ENCODE results near the gene PCSK5.

Gene PCSK5

GRCh38 chr9:76191493-76191892 is 301.0 kb downstream of the PCSK5 start:
- no peak for DNase-seq (ENCODE audit: low read depth in 2 of 2)

GRCh38 chr9:76192013-76192412 is 301.5 kb downstream of the PCSK5 start:
- DNase-seq (ENCODE audit: low read depth in 2 of 2) = no peak

GRCh38 chr9:76194896-76195295 is 304.4 kb downstream of the PCSK5 start:
- DNase-seq (ENCODE audit: low read depth in 2 of 2) = no peak

GRCh38 chr9:76198336-76198735 is 307.9 kb downstream of the PCSK5 start:
- DNase-seq (ENCODE audit: low read depth in 2 of 2) = no peak

GRCh38 chr9:76200315-76200714 is 309.8 kb downstream of the PCSK5 start:
- DNase-seq (ENCODE audit: low read depth in 2 of 2) = no peak

GRCh38 chr9:76200745-76201144 is 310.3 kb downstream of the PCSK5 start:
- DNase-seq (ENCODE audit: low read depth in 2 of 2) = no peak

- no peak for DNase-seq (ENCODE audit: low read depth in 2 of 2)
These were observed 312.9 kb downstream of the PCSK5 start for GRCh38 chr9:76203373-76203772.

GRCh38 chr9:76206821-76207220 is 316.3 kb downstream of the PCSK5 start:
- DNase-seq (ENCODE audit: low read depth in 2 of 2) = no peak

- DNase-seq (ENCODE audit: low read depth in 2 of 2) = no peak
These were observed 323.3 kb downstream of the PCSK5 start for GRCh38 chr9:76213751-76214150.

GRCh38 chr9:76215066-76215465 is 324.6 kb downstream of the PCSK5 start:
- no peak for DNase-seq (ENCODE audit: low read depth in 2 of 2)

- no peak for DNase-seq (ENCODE audit: low read depth in 2 of 2)
These were observed 325.7 kb downstream of the PCSK5 start for GRCh38 chr9:76216161-76216649.

GRCh38 chr9:76218117-76218885 is 327.8 kb downstream of the PCSK5 start:
- no peak for DNase-seq (ENCODE audit: low read depth in 2 of 2)

- DNase-seq (ENCODE audit: low read depth in 2 of 2) = no peak
These were observed 328.5 kb downstream of the PCSK5 start for GRCh38 chr9:76218886-76219445.

GRCh38 chr9:76219560-76220151 is 329.2 kb downstream of the PCSK5 start:
- DNase-seq (ENCODE audit: low read depth in 2 of 2) = no peak

- DNase-seq (ENCODE audit: low read depth in 2 of 2) = no peak
These were observed 330.9 kb downstream of the PCSK5 start for GRCh38 chr9:76221423-76221822.

- no peak for DNase-seq (ENCODE audit: low read depth in 2 of 2)
These were observed 333.4 kb downstream of the PCSK5 start for GRCh38 chr9:76223749-76224340.

GRCh38 chr9:76227156-76227555 is 336.7 kb downstream of the PCSK5 start:
- DNase-seq (ENCODE audit: low read depth in 2 of 2) = no peak

GRCh38 chr9:76231001-76231400 is 340.5 kb downstream of the PCSK5 start:
- no peak for DNase-seq (ENCODE audit: low read depth in 2 of 2)

- no peak for DNase-seq (ENCODE audit: low read depth in 2 of 2)
These were observed 342.5 kb downstream of the PCSK5 start for GRCh38 chr9:76232861-76233489.

GRCh38 chr9:76240578-76240977 is 350.1 kb downstream of the PCSK5 start:
- DNase-seq (ENCODE audit: low read depth in 2 of 2) = no peak

- DNase-seq (ENCODE audit: low read depth in 2 of 2) = no peak
These were observed 355.0 kb downstream of the PCSK5 start for GRCh38 chr9:76245518-76245917.

- DNase-seq (ENCODE audit: low read depth in 2 of 2) = no peak
These were observed 356.2 kb downstream of the PCSK5 start for GRCh38 chr9:76246680-76247079.
